ENCODE results near the gene P2RY14.
A peak's percentile ranks its signal among the peaks of the same experiment; 100 is the strongest.

The P2RY14 gene

DNA sequence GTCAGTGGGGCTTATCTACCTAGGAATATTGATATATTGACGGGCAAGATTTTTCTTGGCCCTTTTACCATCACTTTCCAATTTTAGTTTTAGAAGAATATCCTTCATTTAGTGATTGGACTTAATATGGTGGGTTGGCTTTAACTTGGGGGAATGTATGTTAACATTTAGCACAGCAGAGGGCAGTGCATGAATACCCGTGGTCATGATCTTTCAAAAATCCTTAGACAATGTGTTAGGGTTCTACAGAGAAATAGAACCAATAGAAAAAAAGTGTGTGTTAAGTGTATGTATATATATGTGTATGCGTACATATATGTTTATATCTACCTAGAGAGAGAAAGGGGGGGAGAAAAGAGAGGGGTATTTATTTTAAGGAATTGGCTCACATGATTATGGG is 112.2 kb downstream of the P2RY14 start:
- Histone ChIP-seq H3K4me3 (no peak overlapping the region), H3K4me1 (peaks cover 26 to 33% (median 28%) of the 10 kb centered on the region in 10 experiments), H3K9ac (no peak overlapping the region), H3K27ac (peak overlapping the region in 2 of 11 experiments; percentile 14 to 97; a peak in 1 of 22 replicates), H4K20me1 (no peaks in the 10 kb centered on the region), H3K36me3 (peaks cover 0 to 10% (median 0%) of the 10 kb centered on the region in 11 experiments; a peak in 5 of 22 replicates), H3K27me3 (no peaks in the 10 kb centered on the region), H3K9me3 (replicated peaks in 1 of 11) (no peaks in the 10 kb centered on the region), H3K4me2 (no peak overlapping the region)
- TF ChIP-seq Cebpa-rat (IDR thresholded peaks at IDR 0.05) = no peak

DNA sequence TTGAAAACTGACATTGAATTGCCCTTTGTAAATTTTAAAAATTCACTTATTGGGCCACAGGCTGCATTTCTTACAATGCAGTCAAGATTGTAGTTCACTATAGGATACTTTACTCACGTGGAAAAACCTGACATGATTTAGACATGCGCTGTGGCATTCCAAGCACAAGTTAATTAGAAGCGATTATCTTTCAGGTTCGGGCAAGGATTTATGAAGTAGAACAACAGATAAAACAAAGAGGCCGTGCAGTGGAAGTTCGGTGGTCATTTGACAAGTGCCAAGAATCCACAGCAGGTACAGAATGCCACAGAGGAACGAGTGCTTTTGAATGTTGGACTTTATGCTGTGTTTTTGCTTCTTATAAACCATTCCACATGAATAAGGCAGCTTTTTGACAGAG is 113.1 kb downstream of the P2RY14 start:
- H3K4me3 ChIP-seq = no peak overlapping the region
- H3K9me3 ChIP-seq (replicated peaks in 1 of 11) = no peaks in the 10 kb centered on the region
- H3K9ac ChIP-seq = no peak overlapping the region
- H3K36me3 ChIP-seq = peaks cover 0 to 17% (median 0%) of the 10 kb centered on the region in 11 experiments; a peak in 5 of 22 replicates
- H3K4me1 ChIP-seq = peaks cover 17 to 24% (median 19%) of the 10 kb centered on the region in 10 experiments
- no peak overlapping the region for H3K4me2 ChIP-seq
- no peak for TF ChIP-seq Cebpa-rat (IDR thresholded peaks at IDR 0.05)
- H3K27ac ChIP-seq = no peak overlapping the region
- H3K27me3 ChIP-seq = no peaks in the 10 kb centered on the region
- no peaks in the 10 kb centered on the region for H4K20me1 ChIP-seq
